ENCODE data around the gene S1PR4.
"Not testable (repeated sequence)": the region's sequence is repeated elsewhere in the genome, so short reads cannot be mapped to it uniquely, and the experiment has no call there.

Gene S1PR4

GRCh38 chr19:3157096-3157845, 21.3 kb upstream of the S1PR4 start:
- Histone ChIP-seq H3K27me3 (ENCODE audit: insufficient read depth, low read length) (no peaks in the 10 kb centered on the region), H3K36me3 (ENCODE audit: insufficient read depth, low read length) (no peaks in the 10 kb centered on the region), H2AFZ (ENCODE audit: low read depth, low read length) (no peak overlapping the region), H3K4me3 (ENCODE audit: low read length) (no peak overlapping the region), H3K9me3 (ENCODE audit: low read length) (no peaks in the 10 kb centered on the region), H3K4me1 (ENCODE audit: insufficient read depth, low read length) (no peaks in the 10 kb centered on the region)

GRCh38 chr19:3159565-3159964, 19.0 kb upstream of the S1PR4 start:
- no peaks in the 10 kb centered on the region for H3K27me3 ChIP-seq (ENCODE audit: insufficient read depth, low read length)
- H3K9me3 ChIP-seq (ENCODE audit: low read length), result no peaks in the 10 kb centered on the region
- H2AFZ ChIP-seq (ENCODE audit: low read depth, low read length), result no peak overlapping the region
- no peak overlapping the region for H3K4me3 ChIP-seq (ENCODE audit: low read length)
- H3K4me1 ChIP-seq (ENCODE audit: insufficient read depth, low read length), result peaks cover 3% of the 10 kb centered on the region
- H3K36me3 ChIP-seq (ENCODE audit: insufficient read depth, low read length), result no peaks in the 10 kb centered on the region

GRCh38 chr19:3160219-3160618, 18.4 kb upstream of the S1PR4 start:
- no peaks in the 10 kb centered on the region for H3K27me3 ChIP-seq (ENCODE audit: insufficient read depth, low read length)
- peaks cover 3% of the 10 kb centered on the region for H3K4me1 ChIP-seq (ENCODE audit: insufficient read depth, low read length)
- no peaks in the 10 kb centered on the region for H3K9me3 ChIP-seq (ENCODE audit: low read length)
- no peaks in the 10 kb centered on the region for H3K36me3 ChIP-seq (ENCODE audit: insufficient read depth, low read length)
- no peak overlapping the region for H3K4me3 ChIP-seq (ENCODE audit: low read length)
- no peak overlapping the region for H2AFZ ChIP-seq (ENCODE audit: low read depth, low read length)

GRCh38 chr19:3161453-3161852, 17.1 kb upstream of the S1PR4 start:
- H3K4me3 ChIP-seq (ENCODE audit: low read length), result no peak overlapping the region
- H3K4me1 ChIP-seq (ENCODE audit: insufficient read depth, low read length), result peaks cover 3% of the 10 kb centered on the region
- H3K27me3 ChIP-seq (ENCODE audit: insufficient read depth, low read length), result no peaks in the 10 kb centered on the region
- no peaks in the 10 kb centered on the region for H3K36me3 ChIP-seq (ENCODE audit: insufficient read depth, low read length)
- H2AFZ ChIP-seq (ENCODE audit: low read depth, low read length), result no peak overlapping the region
- H3K9me3 ChIP-seq (ENCODE audit: low read length), result peaks cover 3% of the 10 kb centered on the region

- Histone ChIP-seq H3K27me3 (ENCODE audit: insufficient read depth, low read length) (no peaks in the 10 kb centered on the region), H3K4me1 (ENCODE audit: insufficient read depth, low read length) (peaks cover 3% of the 10 kb centered on the region), H2AFZ (ENCODE audit: low read depth, low read length) (no peak overlapping the region), H3K9me3 (ENCODE audit: low read length) (peaks cover 3% of the 10 kb centered on the region), H3K4me3 (ENCODE audit: low read length) (no peak overlapping the region), H3K36me3 (ENCODE audit: insufficient read depth, low read length) (no peaks in the 10 kb centered on the region)
Measured at GRCh38 chr19:3162418-3163229, 15.9 kb upstream of the S1PR4 start.

DNA sequence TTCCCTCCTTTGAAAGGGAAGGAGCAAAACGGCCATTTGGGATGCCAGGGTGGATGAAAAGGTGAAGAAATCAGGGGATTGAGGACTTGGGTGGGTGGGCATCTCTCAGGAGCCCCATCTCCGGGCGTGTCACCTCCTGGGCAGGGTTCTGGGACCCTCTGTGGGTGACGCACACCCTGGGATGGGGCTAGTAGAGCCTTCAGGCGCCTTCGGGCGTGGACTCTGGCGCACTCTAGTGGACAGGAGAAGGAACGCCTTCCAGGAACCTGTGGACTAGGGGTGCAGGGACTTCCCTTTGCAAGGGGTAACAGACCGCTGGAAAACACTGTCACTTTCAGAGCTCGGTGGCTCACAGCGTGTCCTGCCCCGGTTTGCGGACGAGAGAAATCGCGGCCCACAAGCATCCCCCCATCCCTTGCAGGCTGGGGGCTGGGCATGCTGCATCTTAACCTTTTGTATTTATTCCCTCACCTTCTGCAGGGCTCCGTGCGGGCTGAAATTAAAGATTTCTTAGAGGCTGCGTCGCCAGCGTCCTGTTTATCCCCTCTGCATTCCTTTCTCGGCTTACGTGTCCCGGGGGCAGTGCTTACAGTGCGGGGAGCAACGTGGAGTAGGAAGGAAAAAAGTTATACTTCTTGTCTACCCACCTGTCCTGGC, 15.2 kb upstream of the S1PR4 start:
- Histone ChIP-seq H3K27me3 (ENCODE audit: insufficient read depth, low read length) (no peaks in the 10 kb centered on the region), H3K4me3 (ENCODE audit: low read length) (no peak overlapping the region), H3K9me3 (ENCODE audit: low read length) (peaks cover 3% of the 10 kb centered on the region), H3K36me3 (ENCODE audit: insufficient read depth, low read length) (no peaks in the 10 kb centered on the region), H2AFZ (ENCODE audit: low read depth, low read length) (no peak overlapping the region), H3K4me1 (ENCODE audit: insufficient read depth, low read length) (peaks cover 3% of the 10 kb centered on the region)

DNA sequence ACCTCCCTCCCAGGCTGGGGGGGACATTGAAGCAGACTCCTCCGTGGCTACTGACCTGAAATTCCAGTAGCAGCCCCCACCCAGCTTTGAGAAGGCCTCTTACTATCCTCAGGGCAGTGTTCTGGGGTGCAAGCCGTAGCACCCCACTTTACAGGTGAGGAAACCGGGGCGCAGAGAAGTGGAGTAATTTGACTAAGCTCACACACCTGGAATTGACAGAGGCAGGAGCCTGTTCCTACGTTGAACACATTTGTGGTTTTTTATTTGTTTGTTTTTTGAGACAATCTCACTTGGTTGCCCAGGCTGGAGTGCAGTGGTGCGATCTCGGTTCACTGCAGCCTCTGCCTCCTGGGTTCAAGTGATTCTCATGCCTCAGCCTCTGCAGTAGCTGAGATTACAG, 14.6 kb upstream of the S1PR4 start:
- Histone ChIP-seq H3K36me3 (ENCODE audit: insufficient read depth, low read length) (no peaks in the 10 kb centered on the region), H3K27me3 (ENCODE audit: insufficient read depth, low read length) (no peaks in the 10 kb centered on the region), H3K4me1 (ENCODE audit: insufficient read depth, low read length) (peaks cover 3% of the 10 kb centered on the region), H3K9me3 (ENCODE audit: low read length) (peaks cover 3% of the 10 kb centered on the region), H3K4me3 (ENCODE audit: low read length) (no peak overlapping the region), H2AFZ (ENCODE audit: low read depth, low read length) (no peak overlapping the region)

DNA sequence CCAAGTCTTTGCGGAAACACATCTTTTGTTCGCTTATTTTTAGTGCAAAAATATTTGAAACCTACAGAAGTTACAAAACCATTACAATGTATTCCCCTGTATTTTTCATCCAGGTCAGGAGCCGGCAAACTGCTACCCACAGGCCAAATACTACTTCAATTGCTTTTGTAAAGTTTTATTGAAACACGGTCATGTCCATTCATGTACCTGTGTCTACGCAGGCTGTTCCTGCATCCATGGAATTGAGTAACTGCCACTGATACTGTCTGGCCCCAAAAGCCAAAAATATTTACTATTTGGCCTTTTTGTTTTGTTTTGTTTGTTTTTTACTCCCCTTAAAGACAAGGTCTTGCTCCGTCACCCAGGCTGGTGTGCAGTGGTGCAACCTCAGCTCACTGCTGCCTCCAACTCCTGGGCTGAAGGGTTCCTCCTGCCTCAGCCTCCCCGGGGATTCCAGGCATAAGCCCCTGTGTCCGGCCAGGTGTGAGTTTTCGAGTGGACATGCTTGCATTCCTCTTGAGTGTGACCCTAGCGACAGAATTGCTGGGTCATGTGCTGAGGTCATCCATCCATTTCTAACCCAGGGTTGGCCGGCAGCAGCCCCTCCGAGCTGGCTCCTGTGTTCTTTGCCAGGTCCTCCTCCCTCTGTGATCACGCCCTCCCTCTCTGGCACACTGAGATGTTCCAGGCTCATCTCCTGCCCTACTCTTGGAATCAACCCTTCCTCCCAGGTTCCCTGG, 10.9 kb upstream of the S1PR4 start:
- no peaks in the 10 kb centered on the region for H3K27me3 ChIP-seq (ENCODE audit: insufficient read depth, low read length)
- H3K36me3 ChIP-seq (ENCODE audit: insufficient read depth, low read length), result no peaks in the 10 kb centered on the region
- no peak overlapping the region for H3K4me3 ChIP-seq (ENCODE audit: low read length)
- H3K4me1 ChIP-seq (ENCODE audit: insufficient read depth, low read length), result peaks cover 3% of the 10 kb centered on the region
- peaks cover 3% of the 10 kb centered on the region for H3K9me3 ChIP-seq (ENCODE audit: low read length)
- no peak overlapping the region for H2AFZ ChIP-seq (ENCODE audit: low read depth, low read length)

DNA sequence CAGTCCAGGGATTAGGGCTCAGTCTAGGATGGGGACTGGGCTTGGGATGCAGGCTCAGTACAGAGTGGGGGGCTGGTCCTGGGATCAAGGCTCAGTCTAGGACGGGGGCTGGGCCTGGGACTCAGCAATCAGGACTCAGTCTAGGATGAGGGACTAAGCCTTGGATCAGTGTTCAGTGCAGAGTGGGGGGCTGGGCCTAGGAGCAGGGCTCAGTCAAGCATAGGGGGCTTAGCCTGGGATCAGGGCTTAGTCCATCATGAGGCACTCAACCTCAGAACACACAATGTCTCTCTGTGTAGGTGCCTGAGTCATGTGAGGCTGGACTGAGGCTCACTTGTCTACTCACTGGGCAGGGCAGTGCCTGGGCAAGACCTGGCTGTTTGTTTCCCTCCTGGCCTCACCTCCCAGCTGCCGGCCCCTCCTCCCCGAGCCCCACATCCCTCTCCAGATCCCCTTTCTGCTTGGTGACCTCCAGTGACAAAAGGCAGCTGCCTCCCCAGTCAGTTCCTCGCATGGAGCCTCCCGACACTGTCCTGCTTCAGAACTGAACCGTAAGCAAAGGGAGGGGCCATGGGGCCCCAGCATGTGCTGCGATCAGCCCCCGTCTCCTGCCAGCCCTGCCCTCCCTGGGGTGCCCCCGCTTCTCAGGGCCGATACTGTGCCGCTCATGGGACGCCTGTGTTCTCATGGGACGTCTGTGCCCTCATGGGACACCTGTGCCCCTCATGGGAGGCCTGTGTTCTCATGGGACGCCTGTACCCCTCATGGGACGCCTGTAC, 6.5 kb upstream of the S1PR4 start:
- Histone ChIP-seq H3K4me1 (ENCODE audit: insufficient read depth, low read length) (no peaks in the 10 kb centered on the region), H2AFZ (ENCODE audit: low read depth, low read length) (no peak overlapping the region), H3K4me3 (ENCODE audit: low read length) (no peak overlapping the region)

GRCh38 chr19:3172673-3173000, 5.9 kb upstream of the S1PR4 start:
- H3K4me1 ChIP-seq (ENCODE audit: insufficient read depth, low read length); H3K27me3 ChIP-seq (ENCODE audit: insufficient read depth, low read length); H3K36me3 ChIP-seq (ENCODE audit: insufficient read depth, low read length); H2AFZ ChIP-seq (ENCODE audit: low read depth, low read length); H3K9me3 ChIP-seq (ENCODE audit: low read length); H3K4me3 ChIP-seq (ENCODE audit: low read length): not testable (repeated sequence)

More for the DNA sequence above, 6.5 kb upstream of the S1PR4 start:
- Histone ChIP-seq H3K36me3 (ENCODE audit: insufficient read depth, low read length) (no peaks in the 10 kb centered on the region), H3K9me3 (ENCODE audit: low read length) (no peaks in the 10 kb centered on the region), H3K27me3 (ENCODE audit: insufficient read depth, low read length) (no peaks in the 10 kb centered on the region)

DNA sequence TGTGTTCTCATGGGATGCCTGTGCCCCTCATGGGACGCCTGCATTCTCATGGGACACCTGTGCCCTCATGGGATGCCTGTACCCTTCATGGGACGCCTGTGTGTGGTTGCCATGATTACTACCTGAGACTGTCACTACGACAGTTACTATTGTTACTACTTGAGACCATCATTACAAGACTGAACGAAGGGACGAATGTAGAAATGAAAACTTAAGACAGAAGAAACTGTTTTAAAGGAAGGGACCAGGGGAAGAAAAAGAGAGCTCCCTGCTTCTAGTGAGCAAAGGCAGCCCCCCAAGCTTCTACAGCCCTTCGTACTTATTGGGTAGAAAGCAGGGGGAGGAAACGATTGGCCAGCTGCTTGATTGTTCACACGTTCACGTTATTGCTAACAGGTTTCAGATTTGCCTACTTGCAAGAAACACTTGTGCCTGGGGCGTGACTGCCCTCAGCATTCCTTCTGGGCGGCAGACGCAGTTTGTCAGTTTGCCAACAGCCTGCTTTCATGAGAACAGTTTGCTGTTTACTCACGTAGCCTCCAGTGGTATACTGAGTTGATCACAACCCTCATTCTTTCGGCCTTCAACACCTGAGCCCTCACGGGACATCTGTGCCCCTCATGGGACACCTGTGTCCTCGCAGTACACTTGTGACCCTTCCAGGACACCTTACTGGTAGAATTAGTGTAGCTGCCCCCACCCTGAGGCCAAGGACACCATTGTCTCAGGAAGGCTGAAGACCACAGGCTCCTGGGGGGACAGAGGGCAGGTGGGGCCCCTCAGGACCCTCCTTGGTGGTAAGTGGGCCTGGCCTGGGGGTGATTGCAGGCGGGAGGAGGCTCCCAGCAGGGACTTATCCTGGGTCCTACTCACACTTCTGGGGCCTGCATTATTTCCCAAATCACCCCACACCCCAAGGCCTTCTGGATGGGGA, 2.5 kb upstream of the S1PR4 start:
- Histone ChIP-seq H3K9me3 (ENCODE audit: low read length) (no peaks in the 10 kb centered on the region), H2AFZ (ENCODE audit: low read depth, low read length) (no peak overlapping the region), H3K27me3 (ENCODE audit: insufficient read depth, low read length) (no peaks in the 10 kb centered on the region), H3K4me1 (ENCODE audit: insufficient read depth, low read length) (no peaks in the 10 kb centered on the region), H3K36me3 (ENCODE audit: insufficient read depth, low read length) (no peaks in the 10 kb centered on the region), H3K4me3 (ENCODE audit: low read length) (no peak overlapping the region)

Data from neuron (in vitro differentiated cells).